ENCODE measurements around the gene TENM3. TPM values are rescaled to one million over a fixed set of nuclear protein-coding genes. Genes with fewer than 3 reads are reported as not detected.

The TENM3 gene
- polyA plus RNA-seq, 1 experiment: 9.2 TPM

DNA sequence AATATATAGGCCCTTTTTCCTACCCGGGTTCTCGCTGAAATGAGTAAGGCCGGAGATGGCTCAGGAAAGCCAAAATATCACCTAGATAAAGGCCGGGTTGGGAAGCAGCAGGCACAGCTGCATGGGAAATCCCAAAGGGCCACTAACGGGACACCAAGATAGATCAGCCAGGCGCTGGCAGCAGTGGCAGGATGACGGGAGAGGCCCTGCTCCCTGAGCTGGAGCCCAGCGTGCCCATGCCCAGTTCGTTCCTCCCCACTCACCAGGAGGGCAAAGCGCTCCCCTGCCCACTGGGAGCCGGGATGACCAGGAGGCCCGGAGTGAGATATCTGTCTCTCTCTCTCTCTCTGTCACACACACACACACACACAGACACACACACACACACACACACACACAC is 564.1 kb downstream of the TENM3 start:
- POLR2A ChIA-PET: no interaction called here
- CTCF ChIA-PET: interaction anchor here (0.6 to 1.5 kb wide), 5 partner anchors 15 to 330 kb away, joined by 3 to 7 read pairs (median 3); no protein-coding TSS in a partner anchor
- no peak for TF ChIP-seq CTCF (IDR thresholded peaks at IDR 0.05; ENCODE audit: insufficient read depth, low read depth, low read length)
- no peak for DNase-seq (ENCODE audit: low read depth)
- H3K36me3 ChIP-seq (ENCODE audit: control insufficient read depth, insufficient read depth, low read length): no peaks in the 10 kb centered on the region
- H3K27me3 ChIP-seq (ENCODE audit: control insufficient read depth, insufficient read depth, low read length): no peaks in the 10 kb centered on the region
- no peak overlapping the region; the same call in 1 of the 2 replicates for H3K4me3 ChIP-seq (ENCODE audit: low read depth, low read length)

DNA sequence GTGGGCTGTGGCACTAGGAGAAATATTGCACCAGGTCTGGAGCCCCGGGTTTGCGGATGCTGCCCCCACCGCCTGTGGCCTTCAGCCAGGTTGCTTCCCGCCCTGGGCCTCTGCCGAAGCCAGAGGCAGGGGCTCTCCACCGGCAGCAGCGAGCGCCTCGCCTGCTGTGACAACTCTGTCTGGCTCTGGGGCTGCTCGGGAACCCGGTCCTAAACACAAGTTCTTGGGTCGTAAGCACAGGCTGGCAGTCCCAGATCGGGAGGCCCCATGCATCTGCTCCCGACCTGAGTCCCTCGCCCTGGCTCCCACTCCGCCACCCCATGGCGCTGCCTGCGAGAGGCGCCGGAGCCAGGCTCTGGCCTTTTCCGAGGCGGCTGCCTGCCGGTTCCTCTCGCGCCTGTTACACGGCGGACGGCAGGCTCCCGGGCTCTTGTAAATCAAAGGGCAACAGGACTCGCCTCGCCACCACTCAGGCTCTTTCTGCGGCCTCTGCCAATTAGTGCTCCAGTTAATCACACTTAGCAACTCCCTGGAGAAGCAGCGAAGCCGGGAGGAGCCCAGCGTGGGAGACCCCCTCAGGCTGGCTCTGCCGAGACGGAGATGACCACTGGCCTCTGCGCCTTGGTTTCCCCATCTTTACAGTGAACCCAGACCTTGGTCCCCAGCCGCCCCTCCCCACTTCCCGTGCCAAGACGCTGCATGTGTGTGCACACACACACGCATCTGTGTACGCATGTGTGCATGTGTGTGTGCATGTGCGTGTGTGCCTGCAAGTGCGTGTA is 564.8 kb downstream of the TENM3 start:
- Histone ChIP-seq H3K36me3 (ENCODE audit: control insufficient read depth, insufficient read depth, low read length) (no peaks in the 10 kb centered on the region), H3K27me3 (ENCODE audit: control insufficient read depth, insufficient read depth, low read length) (no peaks in the 10 kb centered on the region), H3K4me3 (ENCODE audit: low read depth, low read length) (no peak overlapping the region)
- no peak for DNase-seq (ENCODE audit: low read depth)
- TF ChIP-seq CTCF (IDR thresholded peaks at IDR 0.05; ENCODE audit: insufficient read depth, low read depth, low read length): no peak
- ChIA-PET POLR2A (no interaction called here), CTCF (interaction anchor here (1.5 kb wide), 1 partner anchor 330 kb away, joined by 7 read pairs; no protein-coding TSS in a partner anchor)

DNA sequence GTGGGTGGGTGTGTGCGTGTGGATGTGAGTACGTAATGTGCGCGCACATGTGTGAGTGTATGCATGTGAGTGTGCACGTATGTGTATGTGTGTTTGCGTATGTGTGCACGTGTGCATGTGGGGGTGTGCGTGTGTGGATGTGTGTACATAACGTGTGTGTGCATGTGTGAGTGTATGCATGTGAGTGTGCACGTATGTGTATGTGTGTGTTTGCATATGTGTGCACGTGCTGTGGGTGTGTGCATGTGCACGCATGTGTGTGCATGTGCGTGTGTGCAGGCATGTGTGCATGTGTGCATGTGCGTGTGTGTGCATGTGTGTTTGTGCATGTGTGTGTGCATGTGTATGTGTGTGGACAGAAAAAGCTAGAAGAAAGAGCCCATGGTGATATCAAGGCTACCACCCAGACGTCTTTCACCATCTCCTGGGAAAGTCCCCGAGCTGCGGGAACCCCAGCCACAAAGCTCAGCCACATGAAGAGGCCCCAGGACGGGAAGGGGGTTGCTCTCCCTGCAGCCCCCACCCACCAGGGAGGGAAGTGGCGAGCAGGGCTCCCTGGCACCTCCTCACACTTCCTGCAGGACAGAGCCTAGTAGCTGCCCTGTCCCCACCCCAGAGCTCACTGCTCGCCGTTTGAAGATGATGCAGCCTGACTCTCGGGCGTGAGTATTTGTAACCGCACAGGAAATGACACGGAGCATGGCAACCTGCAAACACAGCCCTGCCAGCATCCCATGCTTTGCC is 565.6 kb downstream of the TENM3 start:
- POLR2A ChIA-PET: no interaction called here
- Histone ChIP-seq H3K36me3 (ENCODE audit: control insufficient read depth, insufficient read depth, low read length) (no peaks in the 10 kb centered on the region), H3K4me3 (ENCODE audit: low read depth, low read length) (no peak overlapping the region), H3K27me3 (ENCODE audit: control insufficient read depth, insufficient read depth, low read length) (no peaks in the 10 kb centered on the region)
- no peak for TF ChIP-seq CTCF (IDR thresholded peaks at IDR 0.05; ENCODE audit: insufficient read depth, low read depth, low read length)
- no peak for DNase-seq (ENCODE audit: low read depth)
- CTCF ChIA-PET: interaction anchor here (1.0 kb wide), 1 partner anchor 117 kb away, joined by 3 read pairs; no protein-coding TSS in a partner anchor

- CTCF ChIA-PET: interaction anchor here (1.0 kb wide), 1 partner anchor 116 kb away, joined by 3 read pairs; no protein-coding TSS in a partner anchor
- peak; percentile 37; the same call in 1 of the 2 replicates for TF ChIP-seq CTCF (IDR thresholded peaks at IDR 0.05; ENCODE audit: insufficient read depth, low read depth, low read length)
- Histone ChIP-seq H3K27me3 (ENCODE audit: control insufficient read depth, insufficient read depth, low read length) (no peaks in the 10 kb centered on the region), H3K36me3 (ENCODE audit: control insufficient read depth, insufficient read depth, low read length) (no peaks in the 10 kb centered on the region), H3K4me3 (ENCODE audit: low read depth, low read length) (no peak overlapping the region)
- POLR2A ChIA-PET: no interaction called here
- DNase-seq (ENCODE audit: low read depth): no peak
Measured at GRCh38 chr4:182809417-182810102, 566.4 kb downstream of the TENM3 start.

Data from BJ (cell line).